ENCODE results near the gene DPY19L2. TPM values are rescaled to one million over a fixed set of nuclear protein-coding genes. Genes with fewer than 3 reads are reported as not detected.
"Not testable (repeated sequence)": the region's sequence is repeated elsewhere in the genome, so short reads cannot be mapped to it uniquely, and the experiment has no call there.

DPY19L2 gene
- total RNA-seq (2021; ENCODE audit: unreplicated experiment) (6.6 TPM), Bru-seq, nascent RNA (percentile 53 among the genes with signal in this experiment), BruChase-seq, experiment 1, labeled RNA remaining after a 2-hour chase (percentile 59 among the genes with signal in this experiment), BruChase-seq, experiment 2, labeled RNA remaining after a 6-hour chase (percentile 61 among the genes with signal in this experiment)
- 4.6 TPM for polyA plus RNA-seq (2012; ENCODE audit: insufficient read length)
- long read RNA-seq, partial matches to known transcripts: 0 of 2 reads
- long read RNA-seq, other reads (novel, unspliced or antisense): 2 of 2 reads

- peak within 1 kb of the TSS; percentile 85 for H3K27ac ChIP-seq (ENCODE audit: low read length)
- ChIA-PET CTCF (no interaction called here), POLR2A (interaction anchor here (0.6 to 1.0 kb wide), 2 partner anchors 80 to 103 kb away, joined by 3 read pairs; no protein-coding TSS in a partner anchor)
- intact Hi-C loops (cut with micrococcal nuclease; ENCODE audit: unreplicated experiment) (loop anchor here (5.0 to 10.0 kb wide), 2 partner anchors 246 to 563 kb away; no protein-coding TSS in a partner anchor), in situ Hi-C loops (cut with HindIII; ENCODE audit: low pct_unique_long_range_greater_than_20kb, low sequenced_read_pairs) (no loop called here)
- DNase-seq (ENCODE audit: low read depth, low spot score) (no peak), ATAC-seq (peak; percentile 97)
- H3K27me3 ChIP-seq (ENCODE audit: control insufficient read depth, insufficient read depth, low read length): no peaks in the 10 kb centered on the region
- H3K4me3 ChIP-seq (ENCODE audit: low read depth in 2 of 2, low read length in 2 of 2): peak within 1 kb of the TSS; percentile 73 to 76
- H3K9me3 ChIP-seq (ENCODE audit: control insufficient read depth, insufficient read depth, low read depth, low read length): no peaks in the 10 kb centered on the region
- H3K36me3 ChIP-seq (ENCODE audit: control insufficient read depth, insufficient read depth, low read length): no peaks in the 10 kb centered on the region
- BruUV-seq (replicated peaks): TSS peak; percentile 85
- TF ChIP-seq REST (IDR thresholded peaks at IDR 0.05; ENCODE audit: insufficient read depth in 1 of 2, low read depth in 2 of 2, low read length in 1 of 2) (0 out of 4 replicates have a peak, but pooled peaks of 1 of the 2 experiments have one; percentile 6), SIN3A (IDR thresholded peaks at IDR 0.05; ENCODE audit: borderline replicate concordance, insufficient read depth, low read depth, low read length) (no peak)
- H3K4me1 ChIP-seq (ENCODE audit: control insufficient read depth, insufficient read depth, low read length): no peaks in the 10 kb centered on the region
Measured at GRCh38 chr12:63668028-63668799, at the start of gene DPY19L2. Gene DPY19L2 (minus strand): TSS chr12:63668493. CDS start chr12:63668393, 100 bp downstream.

- BruUV-seq (replicated peaks); CTCF ChIA-PET; H3K4me3 ChIP-seq (ENCODE audit: low read depth in 2 of 2, low read length in 2 of 2); intact Hi-C loops (cut with micrococcal nuclease; ENCODE audit: unreplicated experiment); H3K4me1 ChIP-seq (ENCODE audit: control insufficient read depth, insufficient read depth, low read length); H3K27me3 ChIP-seq (ENCODE audit: control insufficient read depth, insufficient read depth, low read length); H3K36me3 ChIP-seq (ENCODE audit: control insufficient read depth, insufficient read depth, low read length); in situ Hi-C loops (cut with HindIII; ENCODE audit: low pct_unique_long_range_greater_than_20kb, low sequenced_read_pairs); H3K27ac ChIP-seq (ENCODE audit: low read length); DNase-seq (ENCODE audit: low read depth, low spot score); H3K9me3 ChIP-seq (ENCODE audit: control insufficient read depth, insufficient read depth, low read depth, low read length); POLR2A ChIA-PET; ATAC-seq: not testable (repeated sequence)
Measured at GRCh38 chr12:63716891-63717290, 48.6 kb upstream of the DPY19L2 start.

- intact Hi-C loops (cut with micrococcal nuclease; ENCODE audit: unreplicated experiment); ATAC-seq; H3K27ac ChIP-seq (ENCODE audit: low read length); POLR2A ChIA-PET; BruUV-seq (replicated peaks); DNase-seq (ENCODE audit: low read depth, low spot score); in situ Hi-C loops (cut with HindIII; ENCODE audit: low pct_unique_long_range_greater_than_20kb, low sequenced_read_pairs); H3K27me3 ChIP-seq (ENCODE audit: control insufficient read depth, insufficient read depth, low read length); H3K4me3 ChIP-seq (ENCODE audit: low read depth in 2 of 2, low read length in 2 of 2); H3K36me3 ChIP-seq (ENCODE audit: control insufficient read depth, insufficient read depth, low read length); H3K9me3 ChIP-seq (ENCODE audit: control insufficient read depth, insufficient read depth, low read depth, low read length); CTCF ChIA-PET; H3K4me1 ChIP-seq (ENCODE audit: control insufficient read depth, insufficient read depth, low read length): not testable (repeated sequence)
Measured at GRCh38 chr12:63715107-63715625, 46.9 kb upstream of the DPY19L2 start.

- POLR2A ChIA-PET; ATAC-seq; H3K36me3 ChIP-seq (ENCODE audit: control insufficient read depth, insufficient read depth, low read length); H3K27ac ChIP-seq (ENCODE audit: low read length); H3K27me3 ChIP-seq (ENCODE audit: control insufficient read depth, insufficient read depth, low read length); H3K9me3 ChIP-seq (ENCODE audit: control insufficient read depth, insufficient read depth, low read depth, low read length); H3K4me3 ChIP-seq (ENCODE audit: low read depth in 2 of 2, low read length in 2 of 2); BruUV-seq (replicated peaks); DNase-seq (ENCODE audit: low read depth, low spot score); intact Hi-C loops (cut with micrococcal nuclease; ENCODE audit: unreplicated experiment); CTCF ChIA-PET; H3K4me1 ChIP-seq (ENCODE audit: control insufficient read depth, insufficient read depth, low read length); in situ Hi-C loops (cut with HindIII; ENCODE audit: low pct_unique_long_range_greater_than_20kb, low sequenced_read_pairs): not testable (repeated sequence)
Measured at GRCh38 chr12:63714409-63714808, 46.1 kb upstream of the DPY19L2 start.

- CTCF ChIA-PET, POLR2A ChIA-PET: not testable (repeated sequence)
Measured at GRCh38 chr12:63713681-63714075, 45.4 kb upstream of the DPY19L2 start.

More at GRCh38 chr12:63713681-63714075, 45.4 kb upstream of the DPY19L2 start:
- H3K27me3 ChIP-seq (ENCODE audit: control insufficient read depth, insufficient read depth, low read length); H3K4me1 ChIP-seq (ENCODE audit: control insufficient read depth, insufficient read depth, low read length); ATAC-seq; DNase-seq (ENCODE audit: low read depth, low spot score); BruUV-seq (replicated peaks); in situ Hi-C loops (cut with HindIII; ENCODE audit: low pct_unique_long_range_greater_than_20kb, low sequenced_read_pairs); H3K27ac ChIP-seq (ENCODE audit: low read length); H3K9me3 ChIP-seq (ENCODE audit: control insufficient read depth, insufficient read depth, low read depth, low read length); H3K4me3 ChIP-seq (ENCODE audit: low read depth in 2 of 2, low read length in 2 of 2); intact Hi-C loops (cut with micrococcal nuclease; ENCODE audit: unreplicated experiment); H3K36me3 ChIP-seq (ENCODE audit: control insufficient read depth, insufficient read depth, low read length): not testable (repeated sequence)

Measured in Panc1 (cell line).